IPS DF 6.9 (cell line): Measurements from ENCODE around the gene DCUN1D2.
A peak's percentile ranks its signal among the peaks of the same experiment; 100 is the strongest.

ENCODE experiments used
- DNase-seq: peaks from one replicate; pipeline ENCODE4 v3.0.0-alpha.2; 2013; ENCODE audit warnings: low read depth, low spot score
- H3K27ac ChIP-seq: one replicate; pipeline ENCODE4 v1.5.1; 2013; ENCODE audit warnings: low read length, control low read depth
- H3K27me3 ChIP-seq: 2 replicates; pipeline ENCODE4 v1.6.1; 2013; ENCODE audit warnings: mild to moderate bottlenecking, low read length; ENCODE audit not compliant: control insufficient read depth, insufficient read depth
- H3K36me3 ChIP-seq: 2 replicates; pipeline ENCODE4 v1.6.1; 2013; ENCODE audit warnings: low read length; ENCODE audit not compliant: control insufficient read depth, insufficient read depth
- H3K4me1 ChIP-seq: 2 replicates; pipeline ENCODE4 v1.6.1; 2013; ENCODE audit warnings: low read length; ENCODE audit not compliant: control insufficient read depth, insufficient read depth
- H3K4me3 ChIP-seq: 2 replicates; pipeline ENCODE4 v1.5.1; 2013; ENCODE audit warnings: mild to moderate bottlenecking, low read length
- H3K9me3 ChIP-seq: 2 replicates; pipeline ENCODE4 v1.6.1; 2013; ENCODE audit warnings: low read length, inconsistent platforms; ENCODE audit not compliant: control insufficient read depth, insufficient read depth
- WGBS: extraction: QIAGEN DNeasy Blood & Tissue Kit; methylation state at CpG from one replicate; pipeline ENCODE4 v1.1.7; 2013; ENCODE audit warnings: mixed read lengths, missing lambda C conversion rate; ENCODE audit not compliant: insufficient read length, insufficient coverage; 5-methylcytosine and 5-hydroxymethylcytosine counted together

Gene DCUN1D2

DNA sequence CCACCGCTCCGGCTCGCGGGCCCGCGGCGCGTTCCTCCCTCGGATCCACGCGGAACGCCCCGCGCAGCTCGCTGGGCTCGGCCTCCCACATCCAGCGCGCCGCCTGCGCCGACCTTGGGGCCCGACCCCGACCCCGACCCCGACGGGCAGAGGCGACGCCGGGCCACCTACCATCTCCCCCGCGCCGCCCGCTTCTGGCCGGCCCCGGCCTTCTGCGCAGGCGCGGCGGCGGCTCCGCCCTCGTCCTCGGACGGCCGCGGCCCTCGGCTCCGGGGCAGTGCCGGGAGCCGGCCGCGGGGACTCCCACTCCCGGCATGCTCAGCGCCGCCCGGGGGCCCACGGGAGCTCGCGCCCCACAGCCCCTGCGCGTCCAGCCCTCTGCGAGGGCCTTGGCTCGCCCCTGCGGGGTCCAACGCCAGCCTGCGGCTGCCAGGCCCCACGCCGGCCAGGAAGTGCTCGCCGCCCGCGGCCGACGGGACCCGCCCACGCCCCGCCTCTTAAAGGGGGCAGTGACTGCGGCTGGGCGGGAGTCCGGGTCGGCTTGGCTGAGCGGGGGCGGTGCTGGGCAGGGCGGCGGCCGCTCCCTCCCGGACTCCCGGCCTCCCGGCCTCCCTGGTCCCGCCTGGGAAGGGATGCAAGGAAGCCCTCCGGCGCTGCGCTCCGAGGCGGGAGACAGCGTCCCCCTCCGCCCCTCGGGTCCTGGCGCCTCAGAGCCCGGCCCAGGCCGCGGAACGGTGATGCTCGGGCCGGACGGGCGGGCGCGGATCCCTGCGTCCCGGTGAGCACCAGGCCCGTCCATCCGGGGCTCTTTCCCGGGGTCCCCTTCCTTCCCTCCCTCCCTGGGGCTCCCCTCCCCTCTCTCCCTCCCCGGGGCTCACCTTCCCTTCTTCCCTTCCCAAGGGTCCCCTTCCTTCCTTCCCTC lies at the start of gene DCUN1D2:
Gene DCUN1D2, minus strand, starts transcription at position 216 of the 922 bp plus-strand sequence. Its CDS starts 42 bp downstream, at position 174.
- no peaks in the 10 kb centered on the region for H3K27me3 ChIP-seq
- H3K4me3 ChIP-seq: peak within 1 kb of the TSS; percentile 77
- no peaks in the 10 kb centered on the region for H3K9me3 ChIP-seq
- WGBS: no CpG with 5 or more reads among the region's 115 CpGs
- H3K27ac ChIP-seq: no peak within 1 kb of the TSS
- DNase-seq: peak; percentile 48
- H3K4me1 ChIP-seq: peaks cover 2% of the 10 kb centered on the region
- no peaks in the 10 kb centered on the region for H3K36me3 ChIP-seq

DNA sequence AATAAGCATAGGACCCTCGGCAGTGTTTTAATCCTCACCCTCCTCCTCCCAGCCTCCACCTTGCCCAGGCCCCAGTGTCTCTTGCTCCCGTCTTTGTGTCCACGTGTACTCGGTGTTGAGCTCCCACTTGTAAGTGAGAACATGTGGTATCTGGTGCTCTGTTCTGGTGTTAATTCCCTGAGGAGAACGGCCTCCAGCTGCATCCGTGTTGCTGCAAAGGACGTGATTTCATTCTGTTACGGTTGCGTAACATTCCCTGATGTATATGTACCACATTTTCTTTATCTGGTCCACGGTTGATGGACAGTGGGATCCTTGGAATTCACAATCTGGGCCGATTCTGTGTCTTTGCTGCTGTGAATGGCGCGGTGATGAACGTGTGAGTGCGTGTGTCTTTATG lies 49.3 kb upstream of the DCUN1D2 start:
- no peak overlapping the region for H3K4me3 ChIP-seq
- no peak overlapping the region for H3K27ac ChIP-seq
- DNase-seq: no peak
- H3K4me1 ChIP-seq: no peaks in the 10 kb centered on the region
- H3K27me3 ChIP-seq: no peaks in the 10 kb centered on the region
- no peaks in the 10 kb centered on the region for H3K9me3 ChIP-seq
- WGBS: no CpG with 5 or more reads among the region's 15 CpGs
- peaks cover 6% of the 10 kb centered on the region; the same call in 1 of the 2 replicates for H3K36me3 ChIP-seq

DNA sequence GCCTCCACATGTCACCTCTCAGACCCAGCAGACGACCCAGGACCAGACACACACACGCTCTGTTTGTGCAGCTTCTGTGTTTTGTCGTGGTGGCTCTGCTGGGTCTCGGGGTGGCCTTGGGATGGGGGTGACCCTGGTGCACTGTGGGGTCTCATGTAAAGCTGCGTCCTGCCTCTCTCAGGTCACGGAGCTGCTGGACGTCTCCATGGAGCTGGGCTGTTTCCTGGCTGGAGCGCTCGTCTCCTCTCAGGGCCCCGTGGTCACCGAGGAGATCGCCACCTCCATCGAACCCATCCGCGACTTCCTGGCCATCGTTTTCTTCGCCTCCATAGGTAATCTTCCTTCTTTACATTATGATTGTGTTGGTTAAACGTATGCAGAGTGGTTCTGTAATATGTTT lies 48.7 kb upstream of the DCUN1D2 start:
- no peaks in the 10 kb centered on the region for H3K9me3 ChIP-seq
- H3K27me3 ChIP-seq: no peaks in the 10 kb centered on the region
- no CpG with 5 or more reads among the region's 18 CpGs for WGBS
- no peak overlapping the region for H3K27ac ChIP-seq
- peaks cover 6% of the 10 kb centered on the region; the same call in 1 of the 2 replicates for H3K36me3 ChIP-seq
- H3K4me1 ChIP-seq: no peaks in the 10 kb centered on the region
- DNase-seq: no peak
- H3K4me3 ChIP-seq: no peak overlapping the region

DNA sequence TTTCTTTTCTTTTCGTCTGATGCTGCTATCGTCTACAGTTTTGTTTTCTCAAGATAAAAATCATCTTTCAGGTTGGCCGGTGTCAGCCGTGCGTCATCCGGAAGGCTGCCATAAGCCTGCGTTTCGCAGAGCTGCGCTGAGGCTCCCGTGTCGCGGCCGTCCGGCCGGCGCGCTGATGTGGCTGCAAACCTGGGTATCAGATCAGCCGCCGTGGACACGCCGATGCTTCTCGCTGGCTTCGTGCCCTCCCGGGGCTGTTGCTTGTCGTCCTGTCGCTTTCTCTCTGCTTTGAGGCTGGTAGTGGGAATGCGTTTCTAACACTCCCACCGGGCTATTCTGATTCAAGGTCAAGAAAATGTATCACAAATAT lies 48.2 kb upstream of the DCUN1D2 start:
- Histone ChIP-seq H3K27ac (no peak overlapping the region), H3K4me1 (no peaks in the 10 kb centered on the region), H3K27me3 (no peaks in the 10 kb centered on the region), H3K36me3 (peaks cover 6% of the 10 kb centered on the region; the same call in 1 of the 2 replicates), H3K4me3 (no peak overlapping the region), H3K9me3 (no peaks in the 10 kb centered on the region)
- no CpG with 5 or more reads among the region's 28 CpGs for WGBS
- no peak for DNase-seq

DNA sequence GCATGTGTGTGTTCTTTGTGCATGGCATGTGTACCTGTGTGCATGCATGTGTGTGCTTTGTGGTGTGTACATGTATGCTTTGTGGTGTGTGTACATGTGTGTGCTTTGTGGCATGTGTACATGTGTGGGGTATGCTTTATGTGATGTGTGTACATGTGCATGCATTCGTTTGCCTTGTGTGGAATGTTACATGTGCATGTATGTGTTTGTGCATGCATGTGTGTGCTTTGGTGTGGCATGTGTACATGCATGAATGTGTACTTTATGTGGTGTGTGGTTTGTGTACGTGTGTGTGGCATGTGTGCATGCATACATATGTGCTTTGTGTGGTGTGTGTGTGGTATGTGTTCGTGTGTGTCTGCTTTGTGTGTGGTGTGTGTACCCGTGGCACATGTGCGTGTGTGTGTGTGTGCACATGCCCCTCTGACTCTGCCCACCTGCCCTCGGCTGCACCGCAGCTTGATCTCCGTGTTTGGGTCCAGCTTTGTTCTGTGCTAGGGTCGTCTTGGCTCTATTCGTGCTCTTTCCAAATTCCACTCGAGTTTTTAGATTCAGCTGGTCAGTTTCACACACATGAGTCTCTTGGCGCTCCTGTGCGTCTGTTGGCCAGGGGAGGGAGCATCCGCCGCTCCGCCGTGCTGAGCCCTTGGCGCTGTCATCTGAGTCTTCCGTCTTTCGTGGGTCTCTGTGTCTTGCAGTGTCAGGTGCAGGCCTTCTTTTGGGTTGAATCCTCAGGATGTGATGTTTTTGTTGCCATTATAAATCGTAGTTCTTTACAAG lies 47.6 kb upstream of the DCUN1D2 start:
- no peak for DNase-seq
- Histone ChIP-seq H3K27me3 (no peaks in the 10 kb centered on the region), H3K36me3 (peaks cover 6% of the 10 kb centered on the region; the same call in 1 of the 2 replicates), H3K4me1 (no peaks in the 10 kb centered on the region), H3K27ac (no peak overlapping the region), H3K9me3 (no peaks in the 10 kb centered on the region), H3K4me3 (no peak overlapping the region)
- WGBS: no CpG with 5 or more reads among the region's 21 CpGs

DNA sequence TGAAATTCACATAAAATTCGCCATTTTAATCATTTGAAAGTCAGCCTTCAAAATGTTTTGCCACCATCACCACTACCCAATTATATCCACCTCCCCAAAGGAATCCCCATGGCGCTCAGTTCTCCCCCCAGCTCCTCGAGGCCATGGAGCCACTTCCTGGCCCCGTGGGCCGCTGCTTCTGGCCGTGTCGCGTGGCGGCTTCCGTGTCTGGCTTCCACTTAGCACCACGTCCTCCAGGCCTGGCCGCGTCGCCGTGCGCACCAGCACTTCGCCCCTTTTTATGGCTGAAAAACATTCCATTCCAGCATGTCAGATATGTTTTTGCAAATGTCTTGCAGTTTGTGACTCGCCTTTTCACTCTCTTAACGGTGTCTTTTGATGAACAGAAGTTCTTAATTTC lies 46.7 kb upstream of the DCUN1D2 start:
- Histone ChIP-seq H3K4me1 (no peaks in the 10 kb centered on the region), H3K4me3 (no peak overlapping the region), H3K36me3 (peaks cover 9% of the 10 kb centered on the region), H3K27me3 (no peaks in the 10 kb centered on the region), H3K9me3 (no peaks in the 10 kb centered on the region), H3K27ac (no peak overlapping the region)
- 100% methylated on average over 1 of the region's 19 CpGs for WGBS
- DNase-seq: no peak

DNA sequence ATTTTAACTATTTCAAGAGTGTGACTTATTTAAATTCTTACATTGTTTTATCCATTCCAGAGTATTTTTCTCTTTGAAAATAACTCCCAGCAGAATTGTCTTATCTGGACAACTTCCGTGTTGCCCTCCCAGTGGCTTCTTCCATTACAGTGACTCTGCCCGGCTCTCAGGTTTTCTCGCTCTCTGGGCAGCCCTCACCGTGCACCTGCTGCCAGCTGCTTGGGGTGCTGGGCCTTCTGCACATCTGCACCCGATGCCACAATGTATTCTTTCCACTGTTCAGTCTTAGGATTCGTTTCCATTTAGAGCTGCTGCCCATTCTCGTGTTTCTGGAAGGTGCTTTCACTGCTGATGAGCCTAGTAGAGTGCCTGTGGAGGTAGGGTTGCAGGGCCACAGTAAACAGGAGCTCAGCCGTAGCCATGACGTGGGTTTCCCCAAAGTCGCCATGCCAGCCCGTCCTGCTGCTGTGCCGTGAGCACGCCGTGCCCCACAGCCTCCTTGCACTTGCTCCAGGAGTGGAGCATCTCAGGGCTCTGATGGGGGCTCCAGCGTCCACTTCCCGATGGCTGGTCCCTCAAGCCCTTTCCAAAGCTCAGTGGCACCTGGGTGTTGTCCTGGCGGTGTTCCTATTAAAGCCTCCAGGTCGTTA lies 46.1 kb upstream of the DCUN1D2 start:
- H3K36me3 ChIP-seq: peaks cover 9% of the 10 kb centered on the region
- H3K4me1 ChIP-seq: no peaks in the 10 kb centered on the region
- WGBS: no CpG with 5 or more reads among the region's 18 CpGs
- no peak for DNase-seq
- H3K27ac ChIP-seq: no peak overlapping the region
- no peak overlapping the region; the same call in 1 of the 2 replicates for H3K4me3 ChIP-seq
- no peaks in the 10 kb centered on the region for H3K9me3 ChIP-seq
- no peaks in the 10 kb centered on the region for H3K27me3 ChIP-seq

DNA sequence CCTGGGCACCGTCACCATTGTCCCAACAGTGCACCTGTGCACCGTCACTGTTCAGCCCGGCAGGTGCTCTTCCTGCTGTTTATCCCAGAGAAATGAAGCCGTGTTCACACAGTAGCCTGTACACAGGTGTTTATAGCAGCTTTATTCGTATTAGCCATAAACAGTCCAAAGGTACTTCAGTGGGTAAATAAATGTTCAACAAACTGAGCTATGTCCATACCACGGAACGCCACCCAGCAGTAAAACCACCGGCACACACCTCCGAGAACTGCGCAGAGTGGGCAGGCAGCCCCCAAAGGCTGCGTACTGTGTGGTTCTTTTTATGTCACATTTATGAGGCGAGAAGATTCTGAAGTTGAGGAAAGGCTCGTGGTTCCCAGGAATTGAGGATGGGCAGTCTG lies 44.9 kb upstream of the DCUN1D2 start:
- DNase-seq: no peak

DNA sequence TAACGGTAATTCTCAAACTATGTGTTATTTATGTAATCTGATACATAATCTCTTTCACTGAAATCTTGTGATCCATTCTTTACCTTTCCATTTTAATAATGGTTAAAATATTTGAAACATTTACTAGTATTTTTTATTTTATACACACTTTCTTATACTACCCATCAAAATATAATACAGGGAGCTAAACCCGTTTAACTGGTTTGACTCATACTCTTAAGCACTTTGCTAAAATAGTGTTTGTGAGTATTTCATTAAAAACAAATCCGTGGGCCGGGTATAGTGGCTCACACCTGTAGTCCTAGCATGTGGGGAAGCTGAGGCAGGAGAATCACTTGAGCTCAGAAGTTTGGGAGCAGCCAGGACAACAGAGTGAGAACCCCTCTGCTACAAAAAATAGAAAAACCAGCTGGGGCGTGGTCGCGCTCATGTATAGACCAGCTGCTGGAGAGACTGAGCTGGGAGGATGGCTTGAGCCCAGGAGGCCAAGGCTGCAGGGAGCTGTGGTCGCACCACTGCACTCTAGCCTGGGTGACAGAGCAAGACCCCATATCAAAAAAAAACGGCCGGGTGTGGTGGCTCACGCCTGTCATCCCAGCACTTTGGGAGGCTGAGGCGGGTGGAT lies 43.8 kb upstream of the DCUN1D2 start:
- Histone ChIP-seq H3K27me3 (no peaks in the 10 kb centered on the region), H3K9me3 (no peaks in the 10 kb centered on the region), H3K36me3 (peaks cover 13% of the 10 kb centered on the region), H3K4me3 (no peak overlapping the region), H3K4me1 (no peaks in the 10 kb centered on the region), H3K27ac (no peak overlapping the region)
- DNase-seq: no peak
- WGBS: 100% methylated on average over 1 of the region's 12 CpGs

More for the DNA sequence above, 44.9 kb upstream of the DCUN1D2 start:
- Histone ChIP-seq H3K4me1 (no peaks in the 10 kb centered on the region), H3K9me3 (no peaks in the 10 kb centered on the region), H3K4me3 (no peak overlapping the region), H3K27me3 (no peaks in the 10 kb centered on the region), H3K27ac (no peak overlapping the region), H3K36me3 (peaks cover 13% of the 10 kb centered on the region)
- WGBS: no CpG with 5 or more reads among the region's 13 CpGs
